K562 (cell line): ENCODE results near the gene RAB5A. TPM values are rescaled to one million over a fixed set of nuclear protein-coding genes. Genes with fewer than 3 reads are reported as not detected.
A peak's percentile ranks its signal among the peaks of the same experiment; 100 is the strongest.

Source experiments
- ATAC-seq: fragments of 200-7000 bp; cut with Tn5 transposase; 3 replicates; pipeline ENCODE4 v1.9.1; 2020; ENCODE audit warnings: moderate library complexity
- BruUV-seq: library from RNA; stranded (reverse); fragments of 400-500 nt; replicated peaks from 2 replicates; lab custom pipeline; 2021; lab: Mats Ljungman, UMichigan
- CTCF ChIA-PET: fragments of 300-600 bp; formaldehyde crosslinking; extraction: SDS; loops from one replicate; lab custom pipeline; 2021; ENCODE audit warnings: low intra/inter-chr PET ratio; lab: Yijun Ruan, JAX
- POLR2A ChIA-PET: fragments of 300-600, 350-650 bp; sonication (Branson Sonifier 250); formaldehyde crosslinking; extraction: SDS; loops from one replicate; lab custom pipeline; 2021; ENCODE audit warnings: antibody characterized with exemption, inconsistent platforms; lab: Yijun Ruan, JAX
- DNase-seq, 4 experiments: peaks; one replicate each; pipeline versions ENCODE4 v3.0.0 to v3.0.0-alpha.2; 2011 to 2018; ENCODE audit warnings: low spot score in 3 of 4, mixed read lengths in 3 of 4; ENCODE audit errors: extremely low read depth in 1 of 4
- FAIRE-seq: peaks from 2 replicates; lab custom pipeline; 2011; peaks lifted over from hg19 to GRCh38; lab: Jason Lieb, UNC
- H2AFZ ChIP-seq: 2 replicates; pipeline ENCODE4 v1.6.0; 2011; ENCODE audit warnings: low read depth, low read length, control low read depth, inconsistent platforms
- H3K27ac ChIP-seq: fragments of 200-600 bp; 3 replicates; pipeline ENCODE4 v1.8.0; 2011; ENCODE audit warnings: low read depth, mild to moderate bottlenecking, control low read depth, inconsistent platforms, low read length, moderate library complexity, mixed read lengths; ENCODE audit errors: extremely low read depth
- H3K27me3 ChIP-seq, 2 experiments: fragments of 300-600 bp in 1 of 2; 2 replicates in 1 of 2; 3 replicates in 1 of 2; pipeline versions ENCODE4 v1.6.0 to v1.8.0; 2011; ENCODE audit warnings: inconsistent platforms in 2 of 2, low read length in 2 of 2, mild to moderate bottlenecking in 1 of 2, mixed read lengths in 1 of 2, moderate library complexity in 1 of 2; ENCODE audit not compliant: control insufficient read depth in 2 of 2, insufficient read depth in 2 of 2
- H3K36me3 ChIP-seq: fragments of 300-600 bp; 3 replicates; pipeline ENCODE4 v1.8.0; 2011; ENCODE audit warnings: mild to moderate bottlenecking, low read length, inconsistent platforms; ENCODE audit not compliant: control insufficient read depth, insufficient read depth
- H3K4me1 ChIP-seq, 2 experiments: fragments of 200-600 bp in 1 of 2; replicated peaks in 1 of 2; 2 replicates in 1 of 2; 3 replicates in 1 of 2; pipeline versions ENCODE4 v1.5.1 to v1.8.0; 2011; ENCODE audit warnings: inconsistent platforms in 2 of 2, low read length in 2 of 2, mild to moderate bottlenecking in 1 of 2, mixed read lengths in 1 of 2, moderate library complexity in 1 of 2; ENCODE audit not compliant: control insufficient read depth in 2 of 2, insufficient read depth in 2 of 2
- H3K4me2 ChIP-seq: 2 replicates; pipeline ENCODE4 v1.6.1; 2011; ENCODE audit warnings: low read length, control low read depth, inconsistent platforms, mixed read lengths; ENCODE audit not compliant: insufficient read depth
- H3K4me3 ChIP-seq: fragments of 200-600 bp; sonication (generic), shearing (Covaris generic); 2 replicates; pipeline ENCODE4 v1.5.1; 2016; ENCODE audit warnings: control low read depth, inconsistent platforms
- H3K79me2 ChIP-seq: fragments of 200-600 bp; 3 replicates; pipeline ENCODE4 v1.8.0; 2011; ENCODE audit warnings: low read length, inconsistent platforms; ENCODE audit not compliant: control insufficient read depth, insufficient read depth
- H3K9ac ChIP-seq, 2 experiments: 2 replicates each; pipeline versions ENCODE4 v1.6.0 to v1.6.1; 2011; ENCODE audit warnings: low read depth in 2 of 2, low read length in 2 of 2, control low read depth in 1 of 2, inconsistent platforms in 1 of 2, mild to moderate bottlenecking in 1 of 2, mixed read lengths in 1 of 2; ENCODE audit not compliant: insufficient read depth in 1 of 2
- H3K9me1 ChIP-seq: one replicate; pipeline ENCODE4 v1.6.0; 2011; ENCODE audit warnings: inconsistent platforms, mild to moderate bottlenecking, low read length, moderate library complexity; ENCODE audit not compliant: control insufficient read depth, insufficient read depth
- H3K9me3 ChIP-seq: replicated peaks from 2 replicates; pipeline ENCODE4 v1.5.1; 2011; ENCODE audit warnings: low read depth, low read length, inconsistent platforms; ENCODE audit not compliant: control insufficient read depth, insufficient read depth
- H4K20me1 ChIP-seq: replicated peaks from 2 replicates; pipeline ENCODE4 v1.6.1; 2011; ENCODE audit warnings: low read length, inconsistent platforms, mixed read lengths; ENCODE audit not compliant: control insufficient read depth, insufficient read depth
- CEBPB ChIP-seq: fragments of 450-650 bp; IDR thresholded peaks from 2 replicates; pipeline ENCODE4 v1.6.1; 2016; ENCODE audit warnings: missing genetic modification characterization, missing compliant biosample characterization
- CEBPG ChIP-seq, 3 experiments: fragments of 200-800 bp in 1 of 3; sonication (Bioruptor generic) in 1 of 3; sonication (generic) in 1 of 3; formaldehyde crosslinking in 1 of 3; IDR thresholded peaks in 2 of 3; conservative IDR thresholded peaks in 1 of 3; 2 replicates each; pipeline versions ENCODE4 v1.6.1 to v1.8.0; 2016 to 2022; ENCODE audit warnings: missing compliant biosample characterization in 2 of 3, missing genetic modification characterization in 2 of 3, mild to moderate bottlenecking in 1 of 3, missing genetic modification reagents in 1 of 3
- DEAF1 ChIP-seq: fragments of 450-650 bp; formaldehyde crosslinking; IDR thresholded peaks from 2 replicates; pipeline ENCODE4 v1.4.0; 2020; ENCODE audit warnings: mild to moderate bottlenecking, moderate library complexity
- HMG20A ChIP-seq: fragments of 450-650 bp; formaldehyde crosslinking; conservative IDR thresholded peaks from 2 replicates; pipeline ENCODE4 v1.4.0; 2020; ENCODE audit warnings: mild to moderate bottlenecking, mixed read lengths
- KDM4B ChIP-seq, 2 experiments: fragments of 450-650 bp in 1 of 2; sonication (generic) in 1 of 2; IDR thresholded peaks; 2 replicates each; pipeline ENCODE4 v1.6.1; 2016 to 2017; ENCODE audit warnings: borderline replicate concordance in 2 of 2, antibody characterized with exemption in 1 of 2, low read depth in 1 of 2, mild to moderate bottlenecking in 1 of 2
- POLR2H ChIP-seq: IDR thresholded peaks from 2 replicates; pipeline ENCODE4 v1.6.1; 2016; ENCODE audit warnings: missing genetic modification characterization, low read depth, mild to moderate bottlenecking, control low read depth, missing compliant biosample characterization, moderate library complexity
- THRAP3 ChIP-seq: fragments of 450-650 bp; IDR thresholded peaks from 2 replicates; pipeline ENCODE4 v1.6.1; 2016; ENCODE audit warnings: mild to moderate bottlenecking, inconsistent platforms, borderline replicate concordance
- WHSC1 ChIP-seq: IDR thresholded peaks from one replicate; pipeline ENCODE4 v1.6.1; 2012; ENCODE audit warnings: low read length, control low read depth, inconsistent platforms
- ZNF512 ChIP-seq: IDR thresholded peaks from 2 replicates; pipeline ENCODE4 v1.6.1; 2016; ENCODE audit warnings: missing genetic modification characterization, missing compliant biosample characterization
- WGBS: fragments of 100-300 bp; shearing (Covaris generic); methylation state at CpG from one replicate; pipeline ENCODE4 v1.1.6; 2016; ENCODE audit warnings: low coverage, mixed read lengths; ENCODE audit not compliant: insufficient coverage; ENCODE audit errors: missing lambda C conversion rate; 5-methylcytosine and 5-hydroxymethylcytosine counted together
- in situ Hi-C: fragments of 300-500 bp; cut with MboI; formaldehyde crosslinking; loops from 4 replicates; pipeline ENCODE4 v1.15.0; 2018; ENCODE audit warnings: inconsistent platforms, mixed read lengths
- intact Hi-C: fragments of 100-400 bp; cut with micrococcal nuclease; formaldehyde crosslinking; loops from 2 replicates; pipeline ENCODE4 v1.14.2; 2022
- polyA plus RNA-seq, 8 experiments: library from polyadenylated mRNA; depleted of rRNA in 4 of 8; stranded (reverse) in 5 of 8; unstranded in 3 of 8; fragments of >200 nt; fragmentation: Nextera tagmentation in 2 of 8; fragmentation: Illumina TruSeq in 1 of 8; extraction: Ambion mirVana in 2 of 8; extraction: Trizol in 1 of 8; gene quantifications; 2 replicates each; pipeline versions ENCODE4 v1.2.1 to v1.2.3, GENCODE V29; 2011 to 2014; ENCODE audit warnings: inconsistent platforms in 1 of 8, missing spikeins in 1 of 8
- total RNA-seq, 7 experiments: library from RNA; depleted of rRNA in 6 of 7; stranded (reverse); fragments of >200 nt in 6 of 7; fragmentation: Illumina TruSeq in 2 of 7; extraction: Trizol in 2 of 7; gene quantifications; 2 replicates each; pipeline versions ENCODE4 v1.2.1 to v1.2.3, GENCODE V29; 2011 to 2021; ENCODE audit warnings: low replicate concordance in 1 of 7
- TF ChIP-seq, protein P1 (sequence below), 2 experiments: fragments of 450-650 bp; conservative IDR thresholded peaks; 2 replicates each; pipeline ENCODE4 v1.6.1; 2017; ENCODE audit warnings: mild to moderate bottlenecking in 2 of 2, moderate library complexity in 2 of 2

The RAB5A gene
- total and polyA plus RNA-seq, 9 of the 15 experiments (the other 6 are each of a cell fraction or from before 2014, with no cell fraction given), result 28.3 to 64.2 (median 49.0) TPM

DNA sequence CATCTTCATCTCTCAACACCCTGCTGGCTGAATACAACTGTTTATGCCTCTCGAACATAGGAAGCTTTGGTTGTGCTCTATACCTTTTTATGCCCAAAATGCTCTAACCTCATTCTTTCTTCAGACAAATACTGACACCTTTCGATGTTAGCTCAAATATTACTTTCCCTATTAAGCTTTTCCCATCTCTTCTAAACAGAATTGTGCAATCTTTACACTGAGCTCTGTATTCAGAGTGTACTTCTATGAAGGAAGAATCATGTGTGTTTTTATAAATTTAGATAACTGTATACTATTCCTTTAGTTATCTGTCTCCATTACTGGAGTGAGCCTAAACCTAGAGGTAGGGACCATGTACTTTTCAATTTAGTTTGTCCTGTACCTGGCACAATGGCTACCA lies 14.5 kb upstream of the RAB5A start:
- H3K27me3 ChIP-seq, result no peaks in the 10 kb centered on the region
- intact Hi-C loops, result loop anchor here (5.0 kb wide), 1 partner anchor 45 kb away; no protein-coding TSS in a partner anchor
- CTCF ChIA-PET, result no interaction called here

More for the DNA sequence above, 14.5 kb upstream of the RAB5A start:
- peak overlapping the region; percentile 96 for H2AFZ ChIP-seq
- no TSS peak for BruUV-seq
- H3K4me1 ChIP-seq, result peaks cover 26 to 48% of the 10 kb centered on the region in 2 experiments
- H3K4me3 ChIP-seq, result no peak overlapping the region
- ATAC-seq (no peak), DNase-seq (no peak), FAIRE-seq (no peak)
- peak overlapping the region; percentile 54; the same call in 1 of the 2 replicates for H3K4me2 ChIP-seq
- peak overlapping the region; percentile 50; the same call in 2 of the 3 replicates for H3K27ac ChIP-seq
- H3K9ac ChIP-seq, result no peak overlapping the region; a peak in 1 of 4 replicates
- H3K9me3 ChIP-seq, result no peaks in the 10 kb centered on the region
- in situ Hi-C loops, result no loop called here
- TF ChIP-seq, protein P1, sequence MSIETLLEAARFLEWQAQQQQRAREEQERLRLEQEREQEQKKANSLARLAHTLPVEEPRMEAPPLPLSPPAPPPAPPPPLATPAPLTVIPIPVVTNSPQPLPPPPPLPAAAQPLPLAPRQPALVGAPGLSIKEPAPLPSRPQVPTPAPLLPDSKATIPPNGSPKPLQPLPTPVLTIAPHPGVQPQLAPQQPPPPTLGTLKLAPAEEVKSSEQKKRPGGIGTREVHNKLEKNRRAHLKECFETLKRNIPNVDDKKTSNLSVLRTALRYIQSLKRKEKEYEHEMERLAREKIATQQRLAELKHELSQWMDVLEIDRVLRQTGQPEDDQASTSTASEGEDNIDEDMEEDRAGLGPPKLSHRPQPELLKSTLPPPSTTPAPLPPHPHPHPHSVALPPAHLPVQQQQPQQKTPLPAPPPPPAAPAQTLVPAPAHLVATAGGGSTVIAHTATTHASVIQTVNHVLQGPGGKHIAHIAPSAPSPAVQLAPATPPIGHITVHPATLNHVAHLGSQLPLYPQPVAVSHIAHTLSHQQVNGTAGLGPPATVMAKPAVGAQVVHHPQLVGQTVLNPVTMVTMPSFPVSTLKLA (conservative IDR thresholded peaks at IDR 0.05), result peak in 1 of 2 experiments; percentile 9; a peak in 1 of 4 replicates
- TF ChIP-seq ZNF512 (tag) (0 out of 2 replicates have a peak, but pooled peaks have one; percentile 12), THRAP3 (0 out of 2 replicates have a peak, but pooled peaks have one; percentile 24), CEBPB (peak; percentile 97), DEAF1 (CRISPR knock-in tag) (peak; percentile 10; the same call in 1 of the 2 replicates), KDM4B (IDR thresholded peaks at IDR 0.05; ENCODE audit: borderline replicate concordance in 2 of 2, low read depth in 1 of 2) (0 out of 4 replicates have a peak, but pooled peaks of 1 of the 2 experiments have one; percentile 8), HMG20A (no peak), WHSC1 (no peak), CEBPG (CRISPR knock-in tag; IDR thresholded peaks at IDR 0.05) (no peak), CEBPG (tag; conservative IDR thresholded peaks at IDR 0.05 in 1 of 2, IDR thresholded peaks at IDR 0.05 in 1 of 2) (peak; percentile 83 to 96), POLR2H (0 out of 2 replicates have a peak, but pooled peaks have one; percentile 47)
- no peaks in the 10 kb centered on the region for H3K9me1 ChIP-seq
- no peaks in the 10 kb centered on the region for H3K79me2 ChIP-seq
- 37% methylated on average over 2 of the region's 2 CpGs for WGBS
- no peaks in the 10 kb centered on the region for H4K20me1 ChIP-seq
- H3K36me3 ChIP-seq, result no peaks in the 10 kb centered on the region
- POLR2A ChIA-PET, result interaction anchor here (0.6 to 1.5 kb wide), 6 partner anchors 10 to 254 kb away, joined by 3 to 7 read pairs (median 3); partner anchors contain the start of gene KAT2B
